Measurements from ENCODE around the gene COL5A1.

- TF ChIP-seq CTCF (conservative IDR thresholded peaks at IDR 0.05) (no peak), ZFX (IDR thresholded peaks at IDR 0.05) (no peak)
These were observed 159.3 kb downstream of the COL5A1 start for GRCh38 chr9:134800791-134801339.

Measured in C4-2B (cell line).